Calu3 (cell line): ENCODE measurements around the gene PSMB2. TPM values are rescaled to one million over a fixed set of nuclear protein-coding genes. Genes with fewer than 3 reads are reported as not detected.

Experiments used
- BruUV-seq: library from RNA; stranded (reverse); fragments of 400-500 nt; replicated peaks from 2 replicates; lab custom pipeline; 2021; lab: Mats Ljungman, UMichigan
- CTCF ChIA-PET: fragments of 300-600 bp; sonication (Branson Sonifier 250); formaldehyde crosslinking; loops from one replicate; lab custom pipeline; 2022; ENCODE audit warnings: antibody characterized with exemption; lab: Charles Lee
- DNase-seq: peaks from one replicate; pipeline ENCODE4 v3.0.0; 2022
- H3K27ac Mint-ChIP-seq: one replicate; pipeline ENCODE4 v1.8.0; 2022; ENCODE audit warnings: mixed read lengths; ENCODE audit not compliant: unreplicated experiment
- H3K27me3 Mint-ChIP-seq: one replicate; pipeline ENCODE4 v1.8.0; 2022; ENCODE audit warnings: mixed read lengths; ENCODE audit not compliant: unreplicated experiment
- H3K36me3 Mint-ChIP-seq: one replicate; pipeline ENCODE4 v1.8.0; 2022; ENCODE audit warnings: mild to moderate bottlenecking, moderate library complexity, mixed read lengths; ENCODE audit not compliant: insufficient read depth, unreplicated experiment
- H3K4me1 Mint-ChIP-seq: one replicate; pipeline ENCODE4 v1.8.0; 2022; ENCODE audit warnings: mild to moderate bottlenecking, low read depth, mixed read lengths; ENCODE audit not compliant: unreplicated experiment
- H3K4me3 Mint-ChIP-seq: one replicate; pipeline ENCODE4 v1.8.0; 2022; ENCODE audit warnings: mild to moderate bottlenecking, low read depth, moderate library complexity, mixed read lengths; ENCODE audit not compliant: unreplicated experiment
- H3K9me3 Mint-ChIP-seq: one replicate; pipeline ENCODE4 v1.8.0; 2022; ENCODE audit warnings: low read depth, mixed read lengths; ENCODE audit not compliant: unreplicated experiment
- intact Hi-C: fragments of 100-400 bp; cut with micrococcal nuclease; formaldehyde crosslinking; loops from one replicate; pipeline ENCODE4 v1.10.0; 2022; ENCODE audit not compliant: unreplicated experiment
- total RNA-seq: library from RNA; stranded (reverse); gene quantifications from 2 replicates; pipeline ENCODE4 v1.2.3, GENCODE V29; 2022
- TF ChIP-seq, protein P1 (sequence below): fragments of 200-600 bp; IDR thresholded peaks from one replicate; pipeline ENCODE4 v1.8.0; 2022; ENCODE audit warnings: antibody characterized with exemption; ENCODE audit not compliant: unreplicated experiment

PSMB2 gene
- total RNA-seq, 1 experiment from 2014 or later, result 109 TPM

GRCh38 chr1:35603941-35604340 lies 37.4 kb downstream of the PSMB2 start:
- no peak for DNase-seq
- no peaks in the 10 kb centered on the region for H3K4me1 Mint-ChIP-seq
- intact Hi-C loops, result no loop called here
- peaks cover 33% of the 10 kb centered on the region for H3K36me3 Mint-ChIP-seq
- BruUV-seq, result no TSS peak
- no peak overlapping the region for H3K27ac Mint-ChIP-seq
- no peaks in the 10 kb centered on the region for H3K27me3 Mint-ChIP-seq
- no peaks in the 10 kb centered on the region for H3K9me3 Mint-ChIP-seq
- CTCF ChIA-PET, result interaction anchor here (0.6 kb wide), 2 partner anchors 165 to 222 kb away, joined by 4 read pairs; no protein-coding TSS in a partner anchor
- TF ChIP-seq, protein P1, sequence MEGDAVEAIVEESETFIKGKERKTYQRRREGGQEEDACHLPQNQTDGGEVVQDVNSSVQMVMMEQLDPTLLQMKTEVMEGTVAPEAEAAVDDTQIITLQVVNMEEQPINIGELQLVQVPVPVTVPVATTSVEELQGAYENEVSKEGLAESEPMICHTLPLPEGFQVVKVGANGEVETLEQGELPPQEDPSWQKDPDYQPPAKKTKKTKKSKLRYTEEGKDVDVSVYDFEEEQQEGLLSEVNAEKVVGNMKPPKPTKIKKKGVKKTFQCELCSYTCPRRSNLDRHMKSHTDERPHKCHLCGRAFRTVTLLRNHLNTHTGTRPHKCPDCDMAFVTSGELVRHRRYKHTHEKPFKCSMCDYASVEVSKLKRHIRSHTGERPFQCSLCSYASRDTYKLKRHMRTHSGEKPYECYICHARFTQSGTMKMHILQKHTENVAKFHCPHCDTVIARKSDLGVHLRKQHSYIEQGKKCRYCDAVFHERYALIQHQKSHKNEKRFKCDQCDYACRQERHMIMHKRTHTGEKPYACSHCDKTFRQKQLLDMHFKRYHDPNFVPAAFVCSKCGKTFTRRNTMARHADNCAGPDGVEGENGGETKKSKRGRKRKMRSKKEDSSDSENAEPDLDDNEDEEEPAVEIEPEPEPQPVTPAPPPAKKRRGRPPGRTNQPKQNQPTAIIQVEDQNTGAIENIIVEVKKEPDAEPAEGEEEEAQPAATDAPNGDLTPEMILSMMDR, result no peak
- H3K4me3 Mint-ChIP-seq, result no peak overlapping the region

DNA sequence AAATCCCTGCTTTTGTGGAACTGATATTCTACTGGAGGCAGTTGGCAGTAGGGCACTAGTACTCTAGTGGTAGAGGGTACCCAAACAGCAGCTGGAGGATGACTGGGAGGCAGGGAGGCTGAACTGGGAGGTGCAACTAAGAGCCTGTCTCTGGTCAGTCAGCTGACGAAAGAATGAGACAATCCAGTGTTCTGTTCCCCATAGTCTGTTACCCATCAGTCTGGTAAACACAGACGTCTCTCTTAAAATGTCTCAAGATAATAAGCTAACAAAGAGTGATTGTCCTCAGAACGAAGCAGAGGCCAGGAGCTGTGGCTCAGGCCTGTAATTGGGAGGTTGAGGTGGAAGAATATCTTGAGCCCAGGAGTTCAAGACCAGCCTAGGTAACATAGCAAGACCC lies 37.9 kb downstream of the PSMB2 start:
- no TSS peak for BruUV-seq
- no peak for DNase-seq
- Mint-ChIP-seq H3K4me3 (no peak overlapping the region), H3K27me3 (no peaks in the 10 kb centered on the region), H3K27ac (no peak overlapping the region), H3K4me1 (no peaks in the 10 kb centered on the region), H3K36me3 (peaks cover 32% of the 10 kb centered on the region), H3K9me3 (no peaks in the 10 kb centered on the region)
- intact Hi-C loops, result no loop called here
- TF ChIP-seq, protein P1, result no peak
- CTCF ChIA-PET, result interaction anchor here (0.6 kb wide), 2 partner anchors 165 to 222 kb away, joined by 4 read pairs; no protein-coding TSS in a partner anchor

DNA sequence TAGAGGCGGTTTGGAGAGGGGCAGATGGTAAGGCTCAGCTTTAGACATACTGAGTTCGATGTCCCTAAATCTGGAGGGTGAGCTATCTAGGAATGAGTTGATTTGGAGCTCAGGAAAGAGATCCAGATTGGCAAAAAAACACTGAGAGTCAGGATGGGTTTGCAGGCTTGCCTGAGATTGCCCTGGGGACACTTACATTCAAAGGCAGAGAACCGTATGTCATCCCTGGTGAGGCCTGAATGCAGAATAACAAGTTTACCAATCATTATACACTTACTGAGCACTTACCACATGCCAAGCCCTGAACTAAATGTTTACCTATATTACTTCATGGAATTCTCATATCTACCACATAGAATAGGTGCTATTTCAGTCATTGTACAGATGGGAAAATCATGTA lies 40.7 kb downstream of the PSMB2 start:
- no peaks in the 10 kb centered on the region for H3K27me3 Mint-ChIP-seq
- no peak overlapping the region for H3K4me3 Mint-ChIP-seq
- no peaks in the 10 kb centered on the region for H3K4me1 Mint-ChIP-seq
- intact Hi-C loops, result no loop called here
- H3K36me3 Mint-ChIP-seq, result peaks cover 22% of the 10 kb centered on the region
- no peak for DNase-seq
- CTCF ChIA-PET, result no interaction called here
- H3K9me3 Mint-ChIP-seq, result no peaks in the 10 kb centered on the region
- TF ChIP-seq, protein P1, result no peak
- H3K27ac Mint-ChIP-seq, result no peak overlapping the region
- no TSS peak for BruUV-seq

GRCh38 chr1:35599411-35599810 lies 41.9 kb downstream of the PSMB2 start:
- Mint-ChIP-seq H3K36me3 (peaks cover 13% of the 10 kb centered on the region), H3K27ac (no peak overlapping the region), H3K27me3 (no peaks in the 10 kb centered on the region), H3K4me1 (no peaks in the 10 kb centered on the region), H3K4me3 (no peak overlapping the region), H3K9me3 (no peaks in the 10 kb centered on the region)
- TF ChIP-seq, protein P1, result no peak
- CTCF ChIA-PET, result no interaction called here
- DNase-seq, result no peak
- intact Hi-C loops, result no loop called here
- BruUV-seq, result no TSS peak
